GM18867 (cell line): Measurements from ENCODE around the gene LIN37.
"Not testable (repeated sequence)": the region's sequence is repeated elsewhere in the genome, so short reads cannot be mapped to it uniquely, and the experiment has no call there.

Source experiments
- ATAC-seq: cut with Tn5 transposase; IDR thresholded peaks from one replicate; pipeline ENCODE4 v1.9.1; 2021; ENCODE audit warnings: mild to moderate bottlenecking, moderate library complexity; ENCODE audit not compliant: unreplicated experiment

Gene LIN37

GRCh38 chr19:35787227-35787799 is 38.9 kb downstream of the LIN37 start:
- ATAC-seq, result no peak

- no peak for ATAC-seq
Measured at GRCh38 chr19:35788205-35788960, 40.0 kb downstream of the LIN37 start.

GRCh38 chr19:35789195-35789977 is 41.0 kb downstream of the LIN37 start:
- no peak for ATAC-seq

- ATAC-seq, result no peak
Measured at GRCh38 chr19:35789978-35790944, 41.9 kb downstream of the LIN37 start.

GRCh38 chr19:35790981-35791813 is 42.8 kb downstream of the LIN37 start:
- no peak for ATAC-seq

- no peak for ATAC-seq
Measured at GRCh38 chr19:35791814-35792279, 43.5 kb downstream of the LIN37 start.

- ATAC-seq, result no peak
Measured at GRCh38 chr19:35792312-35792711, 43.9 kb downstream of the LIN37 start.

- no peak for ATAC-seq
Measured at GRCh38 chr19:35792888-35793287, 44.5 kb downstream of the LIN37 start.

GRCh38 chr19:35793381-35794165 is 45.2 kb downstream of the LIN37 start:
- ATAC-seq, result no peak

GRCh38 chr19:35795564-35795963 is 47.2 kb downstream of the LIN37 start:
- ATAC-seq, result not testable (repeated sequence)

- no peak for ATAC-seq
Measured at GRCh38 chr19:35796645-35797542, 48.5 kb downstream of the LIN37 start.

- no peak for ATAC-seq
Measured at GRCh38 chr19:35797663-35798062, 49.3 kb downstream of the LIN37 start.

GRCh38 chr19:35801828-35802227 is 53.5 kb downstream of the LIN37 start:
- ATAC-seq, result no peak
